PC-3 (cell line): ENCODE results near the gene SLC9A8. TPM values are rescaled to one million over a fixed set of nuclear protein-coding genes. Genes with fewer than 3 reads are reported as not detected.

Experiments used
- ATAC-seq: fragments of 200-7000 bp; cut with Tn5 transposase; 2 replicates; pipeline ENCODE4 v1.9.1; 2020; ENCODE audit warnings: mild to moderate bottlenecking, moderate library complexity
- BruUV-seq: library from RNA; stranded (reverse); fragments of 400-500 nt; replicated peaks from 2 replicates; lab custom pipeline; 2021; lab: Mats Ljungman, UMichigan
- CTCF ChIA-PET: fragments of 300-600 bp; sonication (Branson Sonifier 250); formaldehyde crosslinking; loops from one replicate; lab custom pipeline; 2022; ENCODE audit warnings: antibody characterized with exemption; lab: Charles Lee
- POLR2A ChIA-PET: fragments of 300-600 bp; sonication (Branson Sonifier 250); formaldehyde crosslinking; loops from one replicate; lab custom pipeline; 2022; ENCODE audit warnings: antibody characterized with exemption; ENCODE audit not compliant: unreplicated experiment; lab: Charles Lee
- DNase-seq: peaks from one replicate; pipeline ENCODE4 v3.0.0-alpha.2; 2015
- H2AFZ ChIP-seq: fragments of 300-600 bp; sonication (generic); 2 replicates; pipeline ENCODE4 v1.6.0; 2016; ENCODE audit warnings: antibody characterized with exemption, low read length
- H3F3A ChIP-seq: fragments of 300-600 bp; sonication (generic); one replicate; pipeline ENCODE4 v1.6.0; 2017; ENCODE audit warnings: antibody characterized with exemption, low read length, control low read depth, mild to moderate bottlenecking; ENCODE audit not compliant: unreplicated experiment
- H3K27ac ChIP-seq: fragments of 300-600 bp; sonication (generic); 2 replicates; pipeline ENCODE4 v1.5.1; 2016; ENCODE audit warnings: mild to moderate bottlenecking, low read length
- H3K27me3 ChIP-seq: fragments of 300-600 bp; sonication (generic); 2 replicates; pipeline ENCODE4 v1.6.1; 2016; ENCODE audit warnings: low read length, mixed read lengths
- H3K36me3 ChIP-seq: fragments of 300-600 bp; sonication (generic); 2 replicates; pipeline ENCODE4 v1.6.1; 2016; ENCODE audit warnings: low read depth, mixed run types, low read length, mixed read lengths
- H3K4me1 ChIP-seq: fragments of 300-600 bp; sonication (generic); 2 replicates; pipeline ENCODE4 v1.5.1; 2016; ENCODE audit warnings: low read length; ENCODE audit not compliant: insufficient read depth
- H3K4me2 ChIP-seq: fragments of 300-600 bp; sonication (generic); 2 replicates; pipeline ENCODE4 v1.6.0; 2016; ENCODE audit warnings: low read length
- H3K4me3 ChIP-seq: fragments of 300-600 bp; sonication (generic); 2 replicates; pipeline ENCODE4 v1.5.1; 2016; ENCODE audit warnings: mild to moderate bottlenecking, low read length, mixed read lengths
- H3K79me2 ChIP-seq: fragments of 300-600 bp; sonication (generic); 2 replicates; pipeline ENCODE4 v1.6.1; 2017; ENCODE audit warnings: low read length, mixed read lengths
- H3K9ac ChIP-seq: fragments of 300-600 bp; sonication (generic); 2 replicates; pipeline ENCODE4 v1.6.0; 2016; ENCODE audit warnings: mild to moderate bottlenecking, low read length
- H3K9me2 ChIP-seq: fragments of 300-600 bp; sonication (generic); replicated peaks from 2 replicates; pipeline ENCODE4 v1.6.1; 2016; ENCODE audit warnings: mixed run types, low read length, mixed read lengths
- H3K9me3 ChIP-seq: fragments of 300-600 bp; sonication (generic); 2 replicates; pipeline ENCODE4 v1.6.1; 2016; ENCODE audit warnings: low read length, mixed read lengths
- H4K20me1 ChIP-seq: fragments of 300-600 bp; sonication (generic); 2 replicates; pipeline ENCODE4 v1.6.1; 2016; ENCODE audit warnings: low read length, mixed read lengths
- CTCF ChIP-seq: fragments of 300-600 bp; sonication (generic); conservative IDR thresholded peaks from 2 replicates; pipeline ENCODE4 v1.5.1; 2017; ENCODE audit warnings: antibody characterized with exemption, low read depth, mild to moderate bottlenecking, low read length
- EZH2 ChIP-seq: fragments of 300-600 bp; sonication (generic); IDR thresholded peaks from one replicate; pipeline ENCODE4 v1.6.1; 2017; ENCODE audit warnings: antibody characterized with exemption, mild to moderate bottlenecking, low read length; ENCODE audit not compliant: unreplicated experiment
- EZH2phosphoT487 ChIP-seq: fragments of 300-600 bp; sonication (generic); IDR thresholded peaks from 2 replicates; pipeline ENCODE4 v1.6.1; 2018; ENCODE audit warnings: mild to moderate bottlenecking, antibody characterized with exemption, low read length, borderline replicate concordance
- intact Hi-C: fragments of 100-400 bp; cut with micrococcal nuclease; formaldehyde crosslinking; loops from 2 replicates; pipeline ENCODE4 v1.9.0; 2023
- total RNA-seq: library from RNA; depleted of rRNA; stranded (reverse); fragments of >200 nt; gene quantifications from 2 replicates; pipeline ENCODE4 v1.2.3, GENCODE V29; 2014

Gene SLC9A8
- total RNA-seq, 1 experiment from 2014 or later: 13.1 TPM

DNA sequence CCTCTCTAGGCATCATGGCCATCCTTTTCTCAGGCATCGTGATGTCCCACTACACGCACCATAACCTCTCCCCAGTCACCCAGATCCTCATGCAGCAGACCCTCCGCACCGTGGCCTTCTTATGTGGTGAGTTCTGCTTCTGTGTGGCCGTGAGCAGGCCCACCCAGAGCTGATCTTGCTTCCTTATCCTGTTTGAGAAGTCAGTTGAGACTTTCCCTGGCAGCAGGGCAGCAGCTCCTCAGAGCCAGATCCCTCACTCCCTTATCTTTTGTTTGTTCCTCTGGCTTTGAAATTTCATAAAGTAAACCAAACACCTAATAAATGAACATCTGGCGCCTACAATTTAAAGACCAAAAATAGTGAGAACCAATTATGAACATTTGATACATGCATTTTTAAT is 62.1 kb downstream of the SLC9A8 start:
- DNase-seq (no peak), ATAC-seq (no peak)
- Histone ChIP-seq H4K20me1 (no peaks in the 10 kb centered on the region), H3F3A (no peaks in the 10 kb centered on the region), H3K4me1 (peaks cover 6% of the 10 kb centered on the region; the same call in 1 of the 2 replicates), H3K9ac (no peak overlapping the region), H3K27ac (no peak overlapping the region), H2AFZ (no peak overlapping the region), H3K79me2 (no peaks in the 10 kb centered on the region), H3K9me2 (no peaks in the 10 kb centered on the region), H3K9me3 (no peaks in the 10 kb centered on the region), H3K4me2 (no peak overlapping the region), H3K27me3 (no peaks in the 10 kb centered on the region), H3K36me3 (no peaks in the 10 kb centered on the region), H3K4me3 (no peak overlapping the region)
- BruUV-seq: no TSS peak
- TF ChIP-seq EZH2: no peak
- ChIA-PET POLR2A (no interaction called here), CTCF (no interaction called here)
- intact Hi-C loops: no loop called here

DNA sequence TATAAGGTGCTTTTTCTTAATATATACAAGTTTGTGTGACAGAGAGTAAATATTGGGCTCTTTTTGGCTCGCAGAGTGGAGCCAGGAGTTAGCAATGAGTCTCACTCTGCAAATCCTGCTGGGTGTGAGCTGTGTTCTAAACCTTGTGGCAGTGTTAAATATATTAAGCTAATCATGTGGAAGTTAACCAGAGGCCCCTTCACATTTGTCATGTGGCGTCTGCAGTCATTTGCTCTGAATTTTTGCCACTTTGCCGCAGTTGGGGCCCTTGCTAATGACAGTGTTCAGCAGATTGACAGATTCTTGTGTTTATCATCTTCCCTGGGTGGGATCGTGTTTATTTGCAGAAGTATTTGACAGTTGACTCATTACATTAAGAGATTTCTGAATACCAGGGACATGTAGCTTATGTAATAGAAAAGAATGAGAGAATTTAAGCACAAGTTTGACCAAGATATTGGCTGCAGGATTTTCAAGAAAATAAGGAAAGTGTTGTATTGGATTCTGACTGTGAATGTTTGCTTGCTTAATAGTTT is 64.8 kb downstream of the SLC9A8 start:
- Histone ChIP-seq H3K27ac (no peak overlapping the region), H3K9me2 (no peaks in the 10 kb centered on the region), H3K27me3 (no peaks in the 10 kb centered on the region), H3K9me3 (no peaks in the 10 kb centered on the region), H3K4me3 (no peak overlapping the region), H3K79me2 (no peaks in the 10 kb centered on the region), H3K4me1 (peaks cover 6% of the 10 kb centered on the region; the same call in 1 of the 2 replicates), H2AFZ (no peak overlapping the region), H3K4me2 (no peak overlapping the region), H3F3A (no peaks in the 10 kb centered on the region), H3K36me3 (no peaks in the 10 kb centered on the region), H4K20me1 (no peaks in the 10 kb centered on the region), H3K9ac (no peak overlapping the region)
- ChIA-PET CTCF (interaction anchor here (0.9 kb wide), 1 partner anchor 31 kb away, joined by 5 read pairs; no protein-coding TSS in a partner anchor), POLR2A (no interaction called here)
- BruUV-seq: no TSS peak
- ATAC-seq (peak; percentile 70), DNase-seq (no peak)
- intact Hi-C loops: no loop called here
- TF ChIP-seq EZH2phosphoT487 (no peak), CTCF (no peak), EZH2 (no peak)

DNA sequence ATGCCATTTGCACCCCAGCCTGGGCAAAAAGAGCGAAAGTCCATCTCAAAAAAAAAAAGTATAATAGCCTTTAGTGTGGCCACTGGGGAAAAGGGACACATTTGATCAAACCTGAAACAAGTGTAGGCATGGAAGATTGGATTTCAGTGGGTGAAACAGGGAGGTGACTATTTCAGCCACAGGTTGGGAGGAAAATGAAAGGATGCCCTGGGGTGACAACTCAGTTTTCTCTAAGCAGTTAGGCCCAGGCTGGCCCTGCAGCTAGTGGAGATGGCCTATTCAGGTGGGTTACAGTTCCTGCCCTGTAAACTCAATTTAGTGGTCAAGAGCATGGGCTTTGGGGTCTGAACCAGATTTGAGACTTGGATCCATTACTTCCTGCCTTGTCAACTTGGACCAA is 66.3 kb downstream of the SLC9A8 start:
- POLR2A ChIA-PET: no interaction called here
- ATAC-seq (no peak), DNase-seq (no peak)
- TF ChIP-seq EZH2: no peak
- TF ChIP-seq CTCF: no peak
- no peak for TF ChIP-seq EZH2phosphoT487
- no peak overlapping the region for H3K9ac ChIP-seq
- no peaks in the 10 kb centered on the region for H3F3A ChIP-seq
- H3K27me3 ChIP-seq: no peaks in the 10 kb centered on the region
- H3K4me2 ChIP-seq: no peak overlapping the region
- H3K4me1 ChIP-seq: peaks cover 6% of the 10 kb centered on the region; the same call in 1 of the 2 replicates
- intact Hi-C loops: no loop called here
- H3K27ac ChIP-seq: no peak overlapping the region
- H3K36me3 ChIP-seq: 0 out of 2 replicates have a peak, but pooled peaks cover 4% of the 10 kb centered on the region
- H4K20me1 ChIP-seq: no peaks in the 10 kb centered on the region
- BruUV-seq: no TSS peak
- H3K79me2 ChIP-seq: no peaks in the 10 kb centered on the region
- no peaks in the 10 kb centered on the region for H3K9me3 ChIP-seq
- H2AFZ ChIP-seq: no peak overlapping the region
- CTCF ChIA-PET: no interaction called here
- no peak overlapping the region for H3K4me3 ChIP-seq
- H3K9me2 ChIP-seq: no peaks in the 10 kb centered on the region
